Measurements from ENCODE around the gene C22orf15.

The C22orf15 gene

DNA sequence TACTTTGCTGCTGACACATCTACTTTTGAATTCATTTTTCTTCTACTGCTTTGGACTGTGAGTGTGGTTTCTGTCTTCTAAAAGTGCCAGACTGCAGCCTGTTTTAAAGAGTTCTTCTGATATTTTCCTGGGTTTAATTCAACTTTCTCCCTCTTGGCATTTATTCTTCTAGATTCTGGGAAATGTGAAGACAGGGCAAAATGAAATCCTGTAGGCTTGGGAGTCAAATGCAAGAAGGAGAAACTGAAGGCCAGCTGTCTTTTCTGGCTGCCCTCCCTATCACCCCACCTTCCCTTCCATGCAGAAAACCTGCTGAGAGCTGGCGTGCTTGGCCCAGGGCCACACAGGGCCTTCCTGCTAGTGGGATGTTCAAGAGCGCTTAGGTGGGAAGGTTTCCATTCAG lies 19.5 kb upstream of the C22orf15 start:
- DNase-seq (ENCODE audit: low read depth), result peak; percentile 28
- TF ChIP-seq, protein P1, sequence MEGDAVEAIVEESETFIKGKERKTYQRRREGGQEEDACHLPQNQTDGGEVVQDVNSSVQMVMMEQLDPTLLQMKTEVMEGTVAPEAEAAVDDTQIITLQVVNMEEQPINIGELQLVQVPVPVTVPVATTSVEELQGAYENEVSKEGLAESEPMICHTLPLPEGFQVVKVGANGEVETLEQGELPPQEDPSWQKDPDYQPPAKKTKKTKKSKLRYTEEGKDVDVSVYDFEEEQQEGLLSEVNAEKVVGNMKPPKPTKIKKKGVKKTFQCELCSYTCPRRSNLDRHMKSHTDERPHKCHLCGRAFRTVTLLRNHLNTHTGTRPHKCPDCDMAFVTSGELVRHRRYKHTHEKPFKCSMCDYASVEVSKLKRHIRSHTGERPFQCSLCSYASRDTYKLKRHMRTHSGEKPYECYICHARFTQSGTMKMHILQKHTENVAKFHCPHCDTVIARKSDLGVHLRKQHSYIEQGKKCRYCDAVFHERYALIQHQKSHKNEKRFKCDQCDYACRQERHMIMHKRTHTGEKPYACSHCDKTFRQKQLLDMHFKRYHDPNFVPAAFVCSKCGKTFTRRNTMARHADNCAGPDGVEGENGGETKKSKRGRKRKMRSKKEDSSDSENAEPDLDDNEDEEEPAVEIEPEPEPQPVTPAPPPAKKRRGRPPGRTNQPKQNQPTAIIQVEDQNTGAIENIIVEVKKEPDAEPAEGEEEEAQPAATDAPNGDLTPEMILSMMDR (conservative IDR thresholded peaks at IDR 0.05; ENCODE audit: low read depth, low read length), result no peak
- H3K4me3 ChIP-seq (ENCODE audit: low read depth, low read length), result no peak overlapping the region

DNA sequence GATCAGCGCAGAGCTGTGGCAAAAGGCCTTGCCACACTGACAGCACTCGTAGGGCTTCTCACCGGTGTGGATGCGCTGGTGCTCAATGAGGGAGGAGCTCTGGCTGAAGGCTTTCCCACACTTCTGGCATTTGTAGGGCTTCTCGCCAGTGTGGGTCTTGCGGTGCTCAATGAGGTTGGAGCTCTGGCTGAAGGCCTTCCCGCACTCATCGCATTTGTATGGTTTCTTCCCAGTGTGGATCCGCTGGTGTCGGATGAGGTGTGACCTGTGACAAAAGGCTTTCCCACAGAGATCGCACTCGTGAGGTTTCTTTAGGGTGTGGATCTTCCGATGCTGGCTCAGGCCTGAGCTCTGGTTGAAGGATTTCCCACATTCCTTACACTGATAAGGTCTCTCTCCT lies 18.8 kb upstream of the C22orf15 start:
- TF ChIP-seq, protein P1 (conservative IDR thresholded peaks at IDR 0.05; ENCODE audit: low read depth, low read length), result no peak
- no peak overlapping the region for H3K4me3 ChIP-seq (ENCODE audit: low read depth, low read length)
- no peak for DNase-seq (ENCODE audit: low read depth)

DNA sequence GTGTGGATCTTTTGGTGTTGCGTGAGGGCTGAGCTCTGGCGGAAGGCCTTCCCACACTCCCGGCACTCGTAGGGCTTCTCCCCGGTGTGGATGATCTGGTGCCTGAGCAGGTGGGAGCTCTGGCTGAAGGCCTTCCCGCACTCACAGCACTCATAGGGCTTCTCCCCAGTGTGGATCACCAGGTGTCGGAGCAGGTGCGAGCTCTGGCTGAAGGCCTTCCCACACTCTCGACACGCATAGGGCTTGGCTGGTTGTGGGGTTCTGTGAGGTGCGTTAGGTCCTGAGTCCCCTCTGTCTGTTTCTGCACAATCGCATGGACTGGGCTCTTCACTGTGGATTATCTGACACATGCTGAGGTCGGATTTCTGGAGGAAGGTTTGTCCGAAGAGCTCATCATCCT lies 18.3 kb upstream of the C22orf15 start:
- no peak for DNase-seq (ENCODE audit: low read depth)
- TF ChIP-seq, protein P1 (conservative IDR thresholded peaks at IDR 0.05; ENCODE audit: low read depth, low read length), result no peak
- no peak overlapping the region for H3K4me3 ChIP-seq (ENCODE audit: low read depth, low read length)

DNA sequence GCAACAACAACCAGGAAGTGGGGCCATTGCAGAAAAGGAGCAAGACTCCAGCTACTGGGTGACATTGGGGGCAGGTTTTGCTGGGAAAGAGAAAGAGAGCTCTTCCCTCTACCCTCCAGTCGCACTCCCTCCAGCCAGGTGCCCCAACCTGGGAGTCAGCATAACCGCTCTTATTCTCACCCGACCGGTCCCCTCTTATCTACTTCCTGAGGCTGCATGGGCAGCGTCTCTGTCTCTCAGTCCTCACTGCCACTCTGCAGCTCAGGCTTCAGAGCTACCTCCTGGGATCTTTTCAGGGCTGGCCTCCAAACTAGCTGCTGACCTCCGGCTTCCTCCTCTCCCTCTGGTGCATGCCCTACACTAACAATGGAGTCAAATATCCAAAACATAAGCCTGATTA lies 17.0 kb upstream of the C22orf15 start:
- TF ChIP-seq, protein P1 (conservative IDR thresholded peaks at IDR 0.05; ENCODE audit: low read depth, low read length), result no peak

DNA sequence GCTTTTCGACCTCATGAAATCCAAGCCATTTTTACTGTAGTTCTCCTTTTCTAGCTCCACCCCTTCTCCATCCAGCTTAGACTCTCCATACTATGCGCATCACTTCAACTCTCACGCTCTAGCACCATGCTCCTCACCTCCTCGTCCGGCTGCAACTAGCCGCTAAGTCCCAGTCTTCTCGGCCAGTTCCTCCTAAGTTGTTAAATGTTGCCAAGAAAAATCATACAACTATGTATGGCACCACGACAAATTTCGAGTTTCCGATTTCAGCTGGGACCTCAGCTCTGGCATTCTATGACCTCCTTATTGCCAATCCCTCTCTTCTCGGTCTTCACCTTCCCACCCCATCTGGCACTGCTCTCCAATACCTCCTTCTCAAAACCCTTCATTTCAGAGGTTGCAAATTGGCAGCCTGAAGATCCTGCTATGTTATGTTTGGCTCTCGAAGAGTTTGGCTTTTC lies 12.9 kb upstream of the C22orf15 start:
- TF ChIP-seq, protein P1 (conservative IDR thresholded peaks at IDR 0.05; ENCODE audit: low read depth, low read length), result no peak
- DNase-seq (ENCODE audit: low read depth), result no peak
- H3K4me3 ChIP-seq (ENCODE audit: low read depth, low read length), result peak overlapping the region; percentile 80

More for the DNA sequence above, 17.0 kb upstream of the C22orf15 start:
- DNase-seq (ENCODE audit: low read depth), result no peak
- no peak overlapping the region for H3K4me3 ChIP-seq (ENCODE audit: low read depth, low read length)

DNA sequence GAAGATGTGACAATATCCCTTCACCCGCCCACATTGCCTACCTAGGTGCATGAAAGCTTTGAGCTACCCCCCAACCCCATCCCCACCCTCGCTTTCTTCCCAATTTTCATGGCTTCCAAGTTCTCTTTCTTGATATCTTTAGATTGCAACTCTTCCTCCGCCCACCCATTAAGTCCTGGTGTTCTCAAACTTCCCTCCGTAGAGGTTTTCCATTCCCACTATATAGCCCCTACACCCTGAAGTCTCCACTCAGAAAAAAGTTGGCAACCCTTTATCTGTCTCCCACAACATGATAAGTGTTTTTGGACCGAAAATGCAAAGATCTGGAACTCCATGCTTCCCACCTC lies 12.4 kb upstream of the C22orf15 start:
- peak overlapping the region; percentile 80 for H3K4me3 ChIP-seq (ENCODE audit: low read depth, low read length)
- DNase-seq (ENCODE audit: low read depth), result no peak
- TF ChIP-seq, protein P1 (conservative IDR thresholded peaks at IDR 0.05; ENCODE audit: low read depth, low read length), result no peak

DNA sequence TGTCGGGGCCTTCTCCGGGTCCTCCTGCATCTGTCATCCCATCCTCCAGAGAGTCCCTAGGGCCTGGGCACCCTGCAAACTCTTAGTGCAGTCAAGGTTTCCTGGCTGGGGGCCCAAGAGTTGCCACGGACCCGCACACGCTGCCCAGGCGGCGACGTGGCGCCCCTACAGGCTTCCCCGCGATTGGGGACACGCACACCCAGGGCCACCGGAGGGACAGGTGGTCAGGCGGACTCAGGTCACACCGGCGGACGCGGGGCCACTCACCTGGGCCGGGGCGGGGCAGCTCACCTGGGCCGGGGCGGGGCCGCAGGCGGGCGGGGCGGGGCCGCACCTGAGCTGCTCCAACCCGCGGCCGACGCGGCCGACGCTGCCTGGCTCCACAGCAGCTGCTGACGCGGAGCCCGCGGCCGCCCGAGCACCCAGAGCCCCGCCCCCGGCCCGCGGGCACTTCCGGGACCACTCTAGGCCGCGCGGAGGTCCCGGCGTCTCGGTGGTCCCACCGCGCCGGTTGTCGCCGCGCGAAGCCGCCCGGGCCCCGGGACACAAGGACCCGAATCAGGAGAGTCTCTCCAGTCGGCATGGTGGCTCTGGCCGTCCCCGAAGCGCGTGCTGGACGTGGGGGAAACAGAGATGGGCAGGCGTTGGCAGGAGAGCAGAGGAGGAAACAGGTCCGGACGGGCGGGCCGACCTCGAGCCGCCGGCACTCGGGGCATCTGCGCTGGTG lies 11.9 kb upstream of the C22orf15 start, which contains the start of gene ZNF70:
TSS of gene ZNF70 (minus strand) at position 399 of the 727 bp plus-strand sequence. CDS start 5,972 bp downstream, outside the sequence.
- peak; percentile 79 for DNase-seq (ENCODE audit: low read depth)
- peak within 1 kb of the TSS; percentile 80 for H3K4me3 ChIP-seq (ENCODE audit: low read depth, low read length)
- TF ChIP-seq, protein P1 (conservative IDR thresholded peaks at IDR 0.05; ENCODE audit: low read depth, low read length), result peak; percentile 30
